ENCODE results near the gene HUNK.

HUNK gene

DNA sequence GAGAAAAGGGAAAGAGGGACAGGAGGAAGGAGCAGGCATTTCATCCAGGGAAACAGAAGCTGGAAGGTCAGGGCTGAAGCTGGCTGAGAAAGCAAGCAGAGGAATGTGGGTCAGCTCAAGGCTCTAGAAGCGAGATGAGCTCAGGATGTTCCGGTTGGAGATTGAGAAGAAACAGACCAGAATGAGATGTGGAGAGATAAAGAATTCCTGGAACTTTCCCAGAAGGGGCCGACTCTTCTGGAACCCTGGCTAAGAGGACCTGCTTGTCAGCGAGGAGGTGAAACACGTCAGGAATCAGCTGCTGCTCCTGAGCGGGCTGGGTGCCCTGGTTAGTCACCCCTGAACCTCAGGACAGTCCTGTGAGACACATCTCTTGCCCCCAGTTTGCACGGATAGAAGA lies 75.9 kb downstream of the HUNK start:
- no peak for TF ChIP-seq CTCF (IDR thresholded peaks at IDR 0.05; ENCODE audit: borderline replicate concordance, insufficient read depth, low read depth, low read length)

GRCh38 chr21:31952828-31953227 lies 80.0 kb downstream of the HUNK start:
- no peak overlapping the region for H3K4me3 ChIP-seq (ENCODE audit: low read depth, low read length)
- TF ChIP-seq CTCF (IDR thresholded peaks at IDR 0.05; ENCODE audit: borderline replicate concordance, insufficient read depth, low read depth, low read length) = no peak

More for the DNA sequence above, 75.9 kb downstream of the HUNK start:
- H3K4me3 ChIP-seq (ENCODE audit: low read depth, low read length) = no peak overlapping the region

GRCh38 chr21:31957631-31958030 lies 84.8 kb downstream of the HUNK start:
- no peak overlapping the region for H3K4me3 ChIP-seq (ENCODE audit: low read depth, low read length)
- TF ChIP-seq CTCF (IDR thresholded peaks at IDR 0.05; ENCODE audit: borderline replicate concordance, insufficient read depth, low read depth, low read length) = no peak

DNA sequence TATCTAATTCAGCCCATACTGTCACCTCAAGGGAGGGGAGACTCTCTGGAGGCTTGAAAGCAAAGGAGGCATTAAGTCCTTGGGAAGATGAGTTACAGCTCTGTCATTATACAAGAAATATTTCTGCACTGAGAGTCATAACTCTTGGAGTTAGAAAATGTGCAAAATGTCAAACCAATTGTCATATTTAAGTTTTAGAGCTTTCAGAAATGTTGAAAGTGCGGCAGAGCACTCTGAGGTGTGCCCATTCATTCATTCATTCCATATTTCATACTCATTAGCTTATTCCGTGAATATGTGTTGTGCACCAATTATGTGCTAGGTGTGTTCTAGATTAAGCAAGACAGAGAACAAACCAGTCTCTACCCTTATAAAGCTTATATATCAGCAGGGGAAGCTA lies 87.1 kb downstream of the HUNK start:
- no peak overlapping the region for H3K4me3 ChIP-seq (ENCODE audit: low read depth, low read length)
- no peak for TF ChIP-seq CTCF (IDR thresholded peaks at IDR 0.05; ENCODE audit: borderline replicate concordance, insufficient read depth, low read depth, low read length)

DNA sequence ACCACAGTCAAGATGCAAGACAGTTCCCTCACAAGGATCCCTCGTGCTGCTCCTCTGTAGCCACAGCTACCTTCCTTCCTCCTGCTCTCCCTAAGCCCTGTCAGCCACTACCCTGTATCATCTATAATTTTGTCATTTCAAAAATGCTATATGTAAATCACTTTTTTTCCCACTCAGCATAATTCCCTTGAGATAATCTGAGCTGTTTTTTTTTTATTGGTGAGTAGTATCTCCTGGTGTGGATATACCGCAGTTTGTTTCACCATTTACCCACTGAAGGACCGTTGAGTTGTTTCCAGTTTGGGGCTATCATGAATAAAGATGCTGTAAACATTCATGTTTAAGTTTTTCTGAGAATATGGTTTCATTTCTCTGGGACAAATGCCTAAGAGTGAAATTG lies 88.2 kb downstream of the HUNK start:
- no peak overlapping the region for H3K4me3 ChIP-seq (ENCODE audit: low read depth, low read length)
- no peak for TF ChIP-seq CTCF (IDR thresholded peaks at IDR 0.05; ENCODE audit: borderline replicate concordance, insufficient read depth, low read depth, low read length)

DNA sequence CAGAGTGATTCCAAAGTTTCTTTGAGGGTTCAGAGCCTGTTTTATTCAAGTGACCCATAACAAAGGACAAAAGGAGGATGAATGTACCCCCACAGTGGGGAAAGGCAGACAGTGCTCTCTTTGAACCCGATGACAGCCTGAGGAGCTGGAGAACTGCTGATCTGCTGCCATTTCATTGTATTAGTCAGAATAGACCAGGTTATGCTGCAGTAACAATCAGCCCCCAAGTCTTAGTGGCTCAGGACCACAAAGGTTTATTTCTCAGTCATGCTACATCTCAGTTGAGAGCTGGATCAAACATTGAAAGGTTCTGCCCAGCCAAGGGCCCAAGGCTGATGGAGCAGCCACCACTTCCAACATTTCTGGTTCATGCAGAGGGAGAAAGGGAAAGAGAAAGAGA lies 88.9 kb downstream of the HUNK start:
- no peak overlapping the region for H3K4me3 ChIP-seq (ENCODE audit: low read depth, low read length)
- no peak for TF ChIP-seq CTCF (IDR thresholded peaks at IDR 0.05; ENCODE audit: borderline replicate concordance, insufficient read depth, low read depth, low read length)

DNA sequence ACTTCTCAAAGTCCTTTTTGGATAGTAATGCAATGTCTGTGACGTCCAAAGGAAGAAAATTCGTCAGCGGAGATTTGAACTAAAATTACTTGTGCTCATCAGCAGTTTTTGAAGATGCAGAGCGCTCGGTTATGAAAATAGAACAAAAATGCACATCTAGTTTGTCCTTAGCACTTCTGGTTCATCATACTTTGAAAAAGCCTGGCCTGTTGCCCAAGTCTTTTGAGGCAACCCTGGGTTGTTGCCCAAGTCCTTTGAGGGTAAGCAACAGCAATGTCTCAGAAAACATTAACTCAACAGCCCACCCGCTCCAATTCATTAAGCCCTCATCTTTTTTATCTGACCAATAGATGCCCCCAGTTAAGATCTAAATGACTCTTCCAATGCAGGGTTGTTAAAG lies 91.9 kb downstream of the HUNK start:
- H3K4me3 ChIP-seq (ENCODE audit: low read depth, low read length) = no peak overlapping the region
- TF ChIP-seq CTCF (IDR thresholded peaks at IDR 0.05; ENCODE audit: borderline replicate concordance, insufficient read depth, low read depth, low read length) = no peak

Measured in GM12875 (cell line).